Stimulated activated CD8-positive, alpha-beta memory T cell treated with anti-CD3 and anti-CD28 coated beads, Interleukin-12 subunit alpha, Interleukin-12 subunit beta, amount 100 ng/mL, for 24 hours (primary cell): Measurements from ENCODE around the gene SNRNP48.

Experiments used
- DNase-seq: peaks from one replicate; pipeline ENCODE4 v3.0.0-alpha.2; 2020; ENCODE audit errors: extremely low read depth

SNRNP48 gene

GRCh38 chr6:7589949-7590917 is at the start of gene SNRNP48:
SNRNP48 (plus strand) TSS chr6:7590198; CDS start chr6:7590258, 60 bp downstream.
- peak; percentile 82 for DNase-seq

GRCh38 chr6:7540595-7540994 is 49.4 kb upstream of the SNRNP48 start:
- DNase-seq = no peak

- DNase-seq = no peak
Measured at GRCh38 chr6:7541175-7542064, 48.6 kb upstream of the SNRNP48 start, which contains the start of gene DSP. DSP (plus strand) TSS chr6:7541671; CDS start chr6:7541916, 245 bp downstream.

GRCh38 chr6:7542065-7542873 is 47.7 kb upstream of the SNRNP48 start:
- DNase-seq = no peak

GRCh38 chr6:7542874-7543624 is 46.9 kb upstream of the SNRNP48 start:
- DNase-seq = no peak

- DNase-seq = no peak
Measured at GRCh38 chr6:7543789-7544424, 46.1 kb upstream of the SNRNP48 start.

- DNase-seq = no peak
Measured at GRCh38 chr6:7544597-7544996, 45.4 kb upstream of the SNRNP48 start.

GRCh38 chr6:7545316-7546019 is 44.5 kb upstream of the SNRNP48 start:
- DNase-seq = no peak

GRCh38 chr6:7546020-7546369 is 44.0 kb upstream of the SNRNP48 start:
- DNase-seq = no peak

- no peak for DNase-seq
Measured at GRCh38 chr6:7546383-7546782, 43.6 kb upstream of the SNRNP48 start.

GRCh38 chr6:7546896-7547295 is 43.1 kb upstream of the SNRNP48 start:
- DNase-seq = no peak

GRCh38 chr6:7547315-7547714 is 42.7 kb upstream of the SNRNP48 start:
- no peak for DNase-seq

- no peak for DNase-seq
Measured at GRCh38 chr6:7550433-7550801, 39.6 kb upstream of the SNRNP48 start.

GRCh38 chr6:7554533-7555275 is 35.3 kb upstream of the SNRNP48 start:
- no peak for DNase-seq

- no peak for DNase-seq
Measured at GRCh38 chr6:7555671-7556070, 34.3 kb upstream of the SNRNP48 start.

GRCh38 chr6:7556394-7557106 is 33.4 kb upstream of the SNRNP48 start:
- DNase-seq = no peak

- DNase-seq = no peak
Measured at GRCh38 chr6:7557652-7558051, 32.3 kb upstream of the SNRNP48 start.

GRCh38 chr6:7558781-7559180 is 31.2 kb upstream of the SNRNP48 start:
- no peak for DNase-seq
